Glomerular endothelial cell (primary cell): ENCODE measurements around the gene PTGS1. TPM values are rescaled to one million over a fixed set of nuclear protein-coding genes. Genes with fewer than 3 reads are reported as not detected.
"Not testable (repeated sequence)": the region's sequence is repeated elsewhere in the genome, so short reads cannot be mapped to it uniquely, and the experiment has no call there.

Experiments used
- DNase-seq: peaks from one replicate; pipeline ENCODE4 v3.0.0-alpha.2; 2011; ENCODE audit warnings: low read depth, low spot score; ENCODE audit errors: extremely low read depth
- total RNA-seq: library from RNA; depleted of rRNA; stranded (reverse); fragments of >200 nt; gene quantifications from 2 replicates; pipeline ENCODE4 v1.2.3, GENCODE V29; 2015

PTGS1 gene
- total RNA-seq, result 1.1 and 4.2 TPM in 2 replicates

DNA sequence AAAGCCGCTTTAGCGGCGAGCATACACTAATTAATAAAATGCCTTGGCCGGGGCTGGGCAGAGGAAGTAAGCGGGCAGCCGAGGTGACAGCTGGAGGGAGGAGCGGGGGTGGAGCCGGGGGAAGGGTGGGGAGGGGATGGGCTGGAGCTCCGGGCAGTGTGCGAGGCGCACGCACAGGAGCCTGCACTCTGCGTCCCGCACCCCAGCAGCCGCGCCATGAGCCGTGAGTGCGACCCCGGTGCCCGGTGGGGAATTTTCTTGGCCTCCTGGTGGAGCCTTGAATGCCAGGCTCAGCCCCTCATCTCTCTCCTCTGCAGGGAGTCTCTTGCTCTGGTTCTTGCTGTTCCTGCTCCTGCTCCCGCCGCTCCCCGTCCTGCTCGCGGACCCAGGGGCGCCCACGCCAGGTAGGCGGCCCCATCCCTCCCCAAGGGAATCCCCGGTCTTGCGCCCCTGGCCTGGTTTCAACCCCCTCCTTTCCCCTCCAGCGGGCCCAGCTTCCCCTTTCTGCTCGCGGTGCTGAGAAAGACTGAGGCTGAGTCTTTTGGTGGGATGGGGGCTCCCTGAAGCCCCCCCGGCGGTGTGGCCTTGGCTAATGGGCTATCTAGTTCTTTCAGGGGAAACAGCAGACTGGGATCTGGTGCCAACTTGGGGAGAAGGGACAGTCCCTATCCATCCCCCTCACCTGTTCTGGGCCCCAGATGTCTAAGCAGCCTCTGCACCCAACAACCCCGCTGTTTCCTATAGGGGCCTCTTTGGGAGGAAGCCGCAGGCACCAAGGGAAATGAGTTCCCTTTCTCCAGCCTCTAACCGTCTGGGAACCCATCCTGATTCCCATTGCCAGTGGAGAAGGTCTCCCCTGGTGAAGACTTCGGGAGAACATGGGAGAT is at the start of gene PTGS1:
Gene PTGS1, plus strand, starts transcription at position 156 of the 887 bp plus-strand sequence. Its CDS starts 61 bp downstream, at position 217.
- no peak for DNase-seq

DNA sequence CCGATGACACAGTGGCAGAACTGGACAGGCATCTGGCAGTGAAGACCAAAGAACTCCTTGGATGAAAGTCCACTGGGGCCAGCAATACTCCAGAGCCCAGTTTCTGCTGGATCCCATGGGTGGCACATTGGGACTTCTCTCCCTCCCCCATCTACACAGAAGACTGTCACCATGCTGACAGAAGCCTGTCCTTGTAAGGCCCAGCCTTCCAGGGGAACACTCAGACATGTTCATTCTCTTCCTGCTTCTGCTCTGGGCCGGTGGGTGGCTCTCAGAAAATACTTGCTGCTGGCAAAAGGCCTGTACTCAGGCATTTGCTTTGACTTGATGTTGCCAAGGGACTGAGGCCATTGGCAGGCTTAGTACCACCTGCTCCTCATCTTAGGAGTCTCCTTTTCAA is 48.3 kb upstream of the PTGS1 start:
- DNase-seq, result no peak

DNA sequence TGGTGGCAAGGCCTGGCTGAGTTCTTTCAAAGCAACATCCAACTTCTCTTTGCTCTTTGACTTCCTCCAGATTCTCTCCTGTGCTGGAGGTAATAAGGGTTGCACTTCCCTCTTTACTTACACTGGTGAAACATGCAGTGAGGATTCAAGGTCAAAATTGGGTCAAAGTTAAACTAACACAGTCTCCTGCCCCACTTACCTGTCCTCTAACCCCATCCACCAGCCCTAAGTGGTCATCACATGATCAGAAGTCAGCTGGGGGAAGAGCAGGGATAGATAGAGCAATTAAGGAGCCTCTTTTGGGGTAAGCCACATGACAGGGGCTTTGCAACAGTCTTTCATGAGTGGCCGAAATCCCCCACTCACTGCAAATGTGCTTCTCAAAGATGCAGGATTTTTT is 46.2 kb upstream of the PTGS1 start:
- not testable (repeated sequence) for DNase-seq

DNA sequence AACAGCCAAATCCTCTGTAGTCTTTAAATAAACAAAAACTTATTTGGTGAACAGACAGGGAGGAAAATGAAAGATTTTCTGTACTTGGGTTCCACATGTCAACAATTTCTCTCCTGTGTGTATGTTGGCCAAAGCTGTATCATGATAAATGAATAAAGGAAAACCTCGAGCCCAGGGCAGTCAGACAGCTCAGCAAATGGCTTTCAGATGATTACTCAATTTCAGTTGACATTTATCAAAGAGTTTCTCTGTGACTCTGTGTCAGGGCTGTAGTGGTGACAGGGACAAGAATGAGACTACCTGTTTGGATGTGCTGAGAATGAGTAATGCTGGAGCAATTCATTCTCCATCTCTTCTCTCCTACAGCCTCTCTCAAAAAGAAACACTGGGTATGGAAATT is 45.7 kb upstream of the PTGS1 start:
- no peak for DNase-seq

DNA sequence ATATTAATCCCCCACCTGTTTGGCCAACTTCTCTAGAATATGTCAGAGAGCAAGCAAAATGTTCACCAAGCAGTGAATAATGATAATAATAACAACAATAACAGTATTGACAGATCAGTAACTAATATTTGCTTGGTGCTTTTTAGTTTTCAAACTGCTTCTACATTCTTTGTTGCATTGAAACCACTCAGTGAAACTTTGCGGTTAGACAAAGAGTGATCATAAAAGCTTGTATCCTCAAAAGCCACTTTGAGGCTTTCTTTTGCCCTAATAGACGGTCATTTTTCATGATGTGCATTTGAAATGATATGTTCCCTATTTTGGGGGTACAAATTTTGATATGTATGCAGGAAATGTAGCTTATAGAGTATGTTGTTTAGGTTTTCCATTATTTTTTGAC is 43.6 kb upstream of the PTGS1 start:
- no peak for DNase-seq

DNA sequence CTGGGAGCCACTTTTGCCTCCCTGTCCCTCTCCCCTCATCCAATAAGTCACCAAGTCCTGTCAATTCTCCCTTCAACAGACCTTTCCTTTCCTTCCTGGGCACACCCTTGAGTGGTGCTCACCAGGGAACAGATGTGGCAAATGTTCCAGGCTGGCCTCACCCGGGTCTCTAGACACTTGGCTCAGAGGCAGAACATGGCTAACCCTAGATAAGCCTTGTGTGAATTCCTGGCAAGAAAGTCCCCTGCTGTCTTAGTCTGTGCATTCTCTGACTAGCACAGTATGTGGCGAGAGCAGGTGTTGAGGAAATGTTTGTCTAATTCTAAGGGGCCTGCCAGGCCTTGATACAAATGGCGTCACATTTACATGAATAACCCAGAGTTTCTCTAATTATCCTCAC is 41.2 kb upstream of the PTGS1 start:
- DNase-seq, result no peak

DNA sequence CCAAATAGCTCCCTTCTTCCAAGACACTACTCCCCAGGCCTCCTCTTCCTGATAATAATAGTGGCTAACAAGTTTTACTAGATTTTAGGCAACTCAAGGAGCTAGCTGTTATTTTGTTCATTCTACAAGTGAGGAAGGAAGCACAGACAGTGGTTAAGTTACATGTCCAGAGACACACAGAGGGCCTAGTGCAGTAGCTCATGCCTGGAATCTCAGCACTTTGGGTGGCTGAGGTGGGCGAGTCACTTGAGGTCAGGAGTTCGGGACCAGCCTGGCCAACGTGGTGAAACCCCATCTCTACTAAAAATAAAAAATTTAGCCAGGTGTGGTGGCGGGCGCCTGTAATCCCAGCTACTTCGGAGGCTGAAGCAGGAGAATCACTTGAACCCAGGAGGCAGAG is 40.4 kb upstream of the PTGS1 start:
- DNase-seq, result not testable (repeated sequence)

DNA sequence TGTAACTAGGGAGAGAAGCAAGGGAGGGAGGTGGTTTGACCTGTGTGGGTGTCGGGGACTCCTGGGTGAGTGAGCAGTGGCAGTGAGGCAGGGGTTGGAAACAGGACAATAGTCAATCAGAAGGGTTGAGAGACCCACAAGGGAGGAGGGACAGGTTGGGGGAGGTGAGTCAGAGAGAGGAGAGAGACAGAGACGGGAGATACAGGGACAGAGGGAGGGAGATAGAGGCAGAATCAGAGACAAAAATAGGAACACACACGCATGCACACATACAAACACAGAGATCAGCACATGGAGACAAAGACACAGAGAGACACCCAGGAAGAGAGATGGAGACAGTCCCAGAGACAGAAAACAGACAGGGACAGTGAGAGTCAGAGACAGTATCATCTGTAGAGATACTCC is 39.3 kb upstream of the PTGS1 start:
- no peak for DNase-seq

DNA sequence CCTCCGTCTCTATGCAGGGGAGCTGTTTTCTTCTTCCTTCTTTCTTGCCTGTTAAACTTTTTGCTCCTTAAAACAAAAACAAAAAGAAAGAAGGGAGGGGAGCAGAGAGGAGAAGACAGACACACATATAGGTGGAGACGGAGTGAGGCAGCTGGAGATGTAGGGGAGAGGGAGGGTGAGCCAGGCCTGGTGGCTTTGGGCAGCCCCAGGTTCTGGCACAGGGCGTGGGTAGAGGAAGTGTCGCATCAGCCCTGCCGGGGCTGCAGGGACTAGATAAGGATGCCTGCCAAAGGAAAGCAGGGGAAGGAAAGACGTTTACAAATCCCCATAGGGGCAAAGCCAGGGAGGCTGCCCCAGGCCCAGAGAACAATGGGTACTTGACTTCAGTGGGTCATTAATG is 38.7 kb upstream of the PTGS1 start:
- DNase-seq, result no peak

DNA sequence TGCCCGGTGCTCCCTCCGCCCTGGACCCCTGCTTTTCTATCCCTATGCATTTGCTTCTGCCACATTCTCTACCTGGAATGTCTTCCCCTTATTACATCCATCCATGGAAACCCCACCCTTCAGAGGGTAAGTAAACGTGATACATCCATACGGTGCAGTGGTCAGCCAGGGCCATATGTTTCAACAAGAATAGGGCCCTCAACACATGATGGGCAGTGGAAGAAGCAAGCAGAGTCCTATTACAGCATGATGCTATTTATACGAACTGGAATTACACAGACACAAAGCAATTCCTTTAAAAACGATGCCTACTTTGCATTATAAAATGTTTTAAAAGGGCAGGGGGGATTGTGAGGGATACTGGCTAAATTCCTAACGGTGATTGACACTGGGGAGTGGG is 38.2 kb upstream of the PTGS1 start:
- no peak for DNase-seq

DNA sequence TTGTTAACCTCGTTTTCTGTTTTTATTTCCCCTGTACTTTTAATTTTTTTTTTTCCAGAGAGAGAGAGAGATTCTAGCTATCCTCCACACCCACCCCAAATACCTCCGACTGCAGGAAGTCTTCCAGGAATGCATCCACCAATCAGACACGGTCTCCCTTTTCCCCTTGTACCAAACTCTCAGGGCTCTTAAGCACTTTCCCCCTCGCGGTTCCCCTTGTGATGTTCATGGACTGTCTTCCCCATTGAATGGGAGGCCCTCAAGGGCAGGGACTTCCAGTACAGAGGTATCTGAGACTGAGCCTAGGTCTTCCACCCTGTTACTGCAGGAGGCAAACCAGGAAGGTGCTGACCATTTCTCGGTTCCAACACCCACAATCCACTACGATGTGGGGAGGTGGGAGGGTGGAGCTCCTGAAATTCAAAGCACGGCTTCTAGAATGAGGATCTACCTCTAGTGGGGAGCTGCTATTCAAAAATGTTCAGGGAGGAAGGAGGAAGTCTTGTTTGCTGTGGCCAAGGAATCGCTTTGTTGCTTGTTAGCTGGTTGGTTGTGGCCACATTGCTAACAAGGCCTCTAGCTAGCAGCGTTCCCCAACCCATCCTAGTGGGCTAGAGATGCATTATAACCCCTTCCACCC is 37.5 kb upstream of the PTGS1 start:
- no peak for DNase-seq

DNA sequence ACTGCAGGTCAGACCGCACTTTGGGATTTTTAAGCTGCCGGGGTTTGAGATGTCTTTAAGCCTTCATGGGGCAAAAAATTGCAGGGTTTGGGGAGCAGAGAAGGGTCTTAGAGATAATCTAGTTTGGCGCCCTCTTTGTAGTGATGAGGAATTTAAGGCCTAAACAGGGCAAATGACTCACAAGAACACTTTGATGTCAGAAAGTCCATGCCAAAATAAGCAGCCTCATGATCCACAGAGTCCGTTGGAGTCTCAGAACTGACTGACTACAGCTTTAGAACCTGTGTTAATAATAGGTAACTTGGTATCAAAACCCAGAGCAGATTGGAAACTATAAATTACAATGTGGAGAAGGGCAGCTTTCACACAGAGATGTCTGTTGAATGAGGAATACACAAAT is 35.9 kb upstream of the PTGS1 start:
- no peak for DNase-seq

DNA sequence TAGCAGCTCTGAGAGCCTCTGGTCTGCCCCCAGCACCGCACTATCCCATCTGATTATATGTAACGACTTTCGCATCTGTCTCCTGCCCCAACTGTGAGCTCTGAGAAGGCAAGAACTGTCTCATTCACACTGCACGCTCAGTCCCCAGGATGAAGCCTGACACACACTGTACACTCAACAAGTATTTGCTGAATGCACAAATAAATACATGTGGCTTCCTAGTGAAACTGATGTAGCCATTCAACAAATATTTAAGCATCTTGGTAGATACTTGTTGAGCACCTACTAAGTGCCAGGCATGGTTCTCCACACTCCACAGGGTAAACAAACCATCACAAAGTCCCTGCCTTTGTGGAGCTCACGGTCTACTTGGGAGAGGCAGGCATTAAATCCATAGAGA is 34.6 kb upstream of the PTGS1 start:
- DNase-seq, result no peak

DNA sequence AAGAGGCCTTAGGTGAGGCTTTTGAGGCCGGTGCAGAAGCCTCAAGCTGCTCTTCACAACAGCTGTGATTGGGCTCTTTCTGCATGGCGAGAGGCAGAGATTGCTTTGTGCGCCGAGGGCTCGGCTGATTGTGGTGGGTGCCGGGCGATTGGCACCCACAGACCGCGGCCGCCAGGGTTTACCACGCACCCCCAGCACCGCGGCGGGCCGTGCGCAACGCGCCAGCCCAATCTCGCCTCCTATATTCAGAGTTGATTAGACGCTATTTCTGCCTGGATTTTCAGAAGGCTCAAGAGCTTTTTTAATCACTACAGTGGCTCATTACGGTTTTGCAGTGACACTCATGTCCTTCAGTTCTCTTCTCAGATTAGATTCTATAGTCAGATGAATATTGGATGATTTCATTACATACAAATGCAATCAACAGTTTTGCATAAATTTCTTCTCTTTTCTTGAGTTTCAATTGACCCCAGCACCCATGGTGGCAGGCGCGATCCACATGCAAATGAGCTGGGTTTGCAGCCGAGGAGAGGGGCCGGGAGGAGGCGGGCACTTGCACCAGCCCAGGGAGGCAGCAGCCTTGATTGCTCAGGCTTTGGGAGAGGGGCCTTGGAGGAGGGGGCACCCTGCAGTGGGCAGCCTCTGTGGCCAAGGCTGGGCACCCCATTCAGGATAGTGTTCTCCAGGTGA is 33.8 kb upstream of the PTGS1 start:
- no peak for DNase-seq

DNA sequence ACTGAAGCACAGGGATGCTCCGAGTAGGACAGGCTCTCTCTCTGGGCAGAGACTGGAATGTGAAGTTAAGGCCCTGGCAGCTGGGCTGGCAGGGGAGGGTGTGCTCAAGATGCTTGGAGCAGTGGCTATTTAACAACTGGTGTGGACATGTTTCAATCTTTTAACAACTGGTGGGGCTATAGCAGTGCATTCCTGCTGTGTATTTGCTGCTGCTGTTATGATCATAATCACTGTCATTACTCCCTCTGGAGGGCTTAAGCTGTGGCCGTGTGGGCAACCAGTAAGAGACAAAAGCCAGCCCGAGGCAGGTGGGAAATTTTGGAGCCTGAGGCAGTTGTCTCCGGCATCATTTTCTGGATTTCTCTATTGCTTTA is 33.3 kb upstream of the PTGS1 start:
- no peak for DNase-seq

DNA sequence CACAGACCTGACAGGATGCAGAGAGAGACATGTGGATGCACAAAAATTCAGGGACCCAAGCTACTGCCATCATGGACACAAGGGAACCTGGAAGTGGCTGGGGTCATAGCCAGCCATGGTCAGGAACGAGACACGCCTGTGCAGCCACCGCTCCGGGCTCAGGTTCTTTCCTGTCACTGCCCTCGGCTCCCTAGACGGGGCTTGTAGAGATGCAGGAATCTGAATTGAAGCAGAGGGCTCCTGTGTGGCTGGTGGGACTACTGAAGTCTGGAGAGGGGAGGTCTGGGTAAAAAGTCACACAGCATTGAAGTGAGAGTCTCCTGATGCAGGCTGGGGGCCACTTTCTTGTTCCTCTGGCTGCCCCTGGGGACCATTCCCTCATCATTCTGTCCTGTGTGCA is 32.3 kb upstream of the PTGS1 start:
- no peak for DNase-seq

DNA sequence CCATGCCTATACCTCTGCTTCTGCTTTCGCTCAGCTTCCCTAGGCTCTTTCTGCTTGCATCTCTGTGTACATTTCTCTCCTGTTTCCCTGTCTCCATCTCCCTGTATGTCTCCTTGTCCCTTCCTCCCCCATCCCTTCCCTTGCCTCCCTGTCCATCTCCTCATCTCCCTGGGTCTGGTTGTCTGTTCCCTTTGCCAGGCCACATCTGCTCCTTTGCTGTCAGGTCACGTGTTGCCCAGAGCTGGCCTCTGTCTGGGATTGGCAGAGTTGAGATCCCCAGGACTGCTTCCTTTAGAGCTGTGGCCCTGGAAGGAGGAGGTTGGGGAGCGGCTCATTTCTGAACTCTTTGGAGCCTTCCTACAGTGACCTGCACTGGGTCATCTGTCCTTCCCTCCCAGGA is 31.8 kb upstream of the PTGS1 start:
- DNase-seq, result no peak

DNA sequence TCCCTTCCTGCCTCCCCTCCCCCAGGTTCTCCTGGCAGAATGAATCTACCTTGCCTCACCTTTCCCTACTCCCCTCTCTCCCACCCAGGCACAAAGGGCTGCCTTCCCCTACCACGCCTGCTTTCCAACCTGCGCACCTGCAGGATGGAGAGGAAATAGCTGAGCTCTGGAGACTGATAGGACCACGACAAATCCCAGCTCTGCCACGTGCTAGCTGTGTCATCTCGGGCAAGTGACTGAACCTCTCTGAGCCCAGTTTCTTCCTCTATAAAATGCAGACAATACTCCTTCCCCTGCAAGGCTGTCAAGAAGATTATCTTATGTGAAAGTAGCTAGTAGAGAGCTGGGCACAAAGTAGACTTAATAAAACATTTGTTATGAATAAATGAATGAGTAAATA is 31.2 kb upstream of the PTGS1 start:
- no peak for DNase-seq

DNA sequence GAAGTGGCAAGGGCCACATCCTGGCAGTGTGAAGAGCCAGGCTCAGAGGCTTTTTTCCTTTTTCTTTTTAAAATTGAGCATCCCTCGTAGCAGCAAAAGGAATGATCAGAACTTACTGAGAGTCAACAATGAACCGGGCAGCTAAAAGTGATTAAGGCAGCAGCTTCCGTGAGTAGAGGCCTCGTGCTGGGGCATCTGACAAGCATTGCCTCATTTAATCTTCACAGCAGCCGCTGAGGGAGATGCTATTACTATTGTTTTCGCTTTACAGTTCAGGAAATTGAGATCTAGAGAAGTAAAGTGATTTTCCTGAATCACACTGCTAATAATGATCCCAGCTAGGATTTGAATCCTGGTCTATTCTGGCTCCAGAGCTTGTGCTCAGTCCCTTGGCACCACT is 30.7 kb upstream of the PTGS1 start:
- DNase-seq, result no peak

DNA sequence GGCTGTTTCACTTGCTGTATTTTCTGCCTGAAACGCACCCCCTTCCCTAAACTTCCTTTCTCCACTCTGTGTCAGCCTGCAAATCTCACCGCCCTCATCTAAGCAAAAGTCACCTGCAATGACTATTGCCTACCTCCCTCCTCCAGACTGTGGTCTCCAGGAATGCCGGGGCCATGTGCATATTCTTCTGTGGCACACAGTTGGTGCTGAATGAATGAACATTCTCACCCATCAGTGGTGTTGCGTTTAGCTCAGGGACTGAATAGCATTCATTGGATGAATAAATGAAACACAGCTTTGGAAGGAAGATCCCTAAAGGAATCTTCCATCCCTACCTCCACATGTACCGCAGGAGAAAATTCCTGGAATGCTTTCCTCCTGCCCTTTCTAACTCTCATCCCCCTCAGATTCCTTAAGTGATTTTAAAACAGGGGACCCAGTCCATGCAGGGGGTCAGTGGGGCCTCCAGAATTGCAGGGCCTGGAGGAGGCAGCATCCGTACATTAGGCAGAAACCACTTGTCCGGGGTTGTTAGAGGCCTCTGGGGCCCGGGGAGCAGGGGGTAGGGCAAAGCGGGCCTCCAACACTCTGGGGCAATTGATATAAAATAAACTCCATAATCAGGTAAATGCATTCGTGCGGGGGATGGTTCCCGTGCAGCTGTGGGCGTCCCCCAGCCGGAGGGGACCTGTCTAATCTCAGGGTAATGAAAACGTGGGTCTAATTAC is 28.3 kb upstream of the PTGS1 start:
- DNase-seq, result no peak
